ENCODE measurements around the gene MARCHF3.
"Not testable (repeated sequence)": the region's sequence is repeated elsewhere in the genome, so short reads cannot be mapped to it uniquely, and the experiment has no call there.

Gene MARCHF3

DNA sequence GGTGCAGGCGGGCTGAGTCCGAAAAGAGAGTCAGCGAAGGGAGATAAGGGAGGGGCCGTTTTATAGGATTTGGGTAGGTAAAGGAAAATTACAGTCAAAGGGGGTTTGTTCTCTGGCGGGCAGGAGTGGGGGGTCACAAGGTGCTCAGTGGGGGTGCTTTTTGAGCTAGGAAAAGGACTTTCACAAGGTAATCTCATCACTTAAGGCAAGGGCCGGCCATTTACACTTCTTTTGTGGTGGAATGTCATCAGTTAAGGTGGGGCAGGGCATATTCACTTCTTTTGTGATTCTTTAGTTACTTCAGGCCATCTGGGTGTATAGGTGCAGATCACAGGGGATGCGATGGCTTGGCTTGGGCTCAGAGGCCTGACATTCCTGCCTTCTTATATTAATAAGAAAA, 191.0 kb downstream of the MARCHF3 start:
- not testable (repeated sequence) for DNase-seq

DNA sequence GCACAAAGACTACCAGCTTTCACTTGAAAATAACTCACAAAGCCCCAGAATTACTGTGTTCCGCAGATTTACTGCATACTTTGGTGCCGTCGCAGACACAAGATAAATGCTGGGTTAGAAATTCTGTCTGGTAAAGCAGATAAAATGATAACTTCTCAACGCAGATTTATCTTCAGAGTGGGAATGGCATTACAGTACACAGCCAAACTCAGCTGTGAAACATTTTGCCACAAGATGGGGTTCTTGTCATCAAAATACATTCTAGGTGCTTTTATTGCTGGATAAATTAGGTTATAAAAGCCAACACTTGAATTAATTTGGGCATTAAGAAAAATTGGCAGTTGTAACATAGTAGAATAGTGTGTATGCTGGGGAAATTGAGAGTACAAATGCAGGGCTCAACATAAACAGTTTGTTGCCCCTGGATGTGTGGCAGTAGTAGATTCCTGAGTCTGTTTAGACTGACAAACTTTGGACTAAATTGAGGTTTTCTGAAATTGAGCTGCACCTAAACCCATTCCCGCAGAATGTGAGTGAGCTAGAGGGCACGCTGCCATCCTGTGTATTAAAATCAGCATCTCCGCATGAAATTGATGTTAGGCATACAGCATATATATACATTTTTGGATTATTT, 192.3 kb downstream of the MARCHF3 start:
- DNase-seq = no peak

DNA sequence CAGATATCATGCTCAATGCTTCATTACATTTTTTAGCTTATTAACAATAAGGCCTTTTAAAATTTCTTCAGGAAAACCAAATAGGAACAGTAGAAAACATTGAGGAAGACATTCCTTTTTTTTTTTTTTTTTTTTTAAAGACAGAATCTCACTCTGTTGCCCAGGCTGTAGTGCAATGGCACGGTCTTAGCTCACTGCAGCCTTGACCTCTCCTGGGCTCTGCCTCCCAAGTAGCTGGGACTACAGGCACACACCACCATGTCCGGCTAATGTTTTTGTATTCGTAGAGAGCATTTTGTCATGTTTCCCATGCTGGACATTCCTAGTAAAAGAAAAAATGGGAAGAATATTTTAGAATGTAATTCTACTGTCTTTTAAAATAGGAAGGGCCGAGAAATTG, 193.1 kb downstream of the MARCHF3 start:
- DNase-seq = no peak

DNA sequence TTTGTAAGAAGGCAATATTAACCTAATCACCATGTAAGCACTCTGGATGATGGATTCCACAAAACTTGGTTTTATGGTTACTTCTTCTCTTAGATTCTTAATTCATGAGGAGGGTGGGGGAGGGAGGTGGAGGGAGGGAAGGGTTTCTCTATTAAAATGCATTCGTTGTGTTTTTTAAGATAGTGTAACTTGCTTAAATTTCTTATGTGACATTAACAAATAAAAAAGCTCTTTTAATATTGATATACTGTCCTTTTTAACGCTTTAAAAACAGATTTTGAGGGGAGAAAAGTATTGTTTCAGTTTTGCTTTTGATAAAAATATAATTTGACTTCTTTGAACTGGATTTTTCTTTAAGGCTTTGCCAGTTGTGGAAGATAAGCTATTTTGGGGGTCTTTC, 193.6 kb downstream of the MARCHF3 start:
- no peak for DNase-seq

DNA sequence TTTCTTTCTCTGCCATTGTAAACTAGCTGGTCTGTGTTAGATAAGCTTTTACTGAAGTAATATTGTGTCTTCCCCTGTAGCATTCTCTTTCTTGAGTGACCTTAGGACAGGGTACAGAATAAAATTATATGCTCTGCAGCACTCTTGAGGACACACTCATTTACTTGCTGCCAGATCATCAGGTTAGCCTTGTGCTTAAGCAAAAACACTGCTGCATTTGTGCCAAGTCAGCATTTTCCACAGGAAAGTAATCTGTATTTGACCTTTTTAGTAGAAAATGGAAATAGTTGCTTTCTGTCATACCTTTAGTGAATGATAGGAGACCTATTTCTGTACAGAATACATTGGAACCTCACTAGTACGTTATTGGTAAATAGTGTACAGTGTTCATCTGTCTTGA, 199.2 kb downstream of the MARCHF3 start:
- DNase-seq = no peak

DNA sequence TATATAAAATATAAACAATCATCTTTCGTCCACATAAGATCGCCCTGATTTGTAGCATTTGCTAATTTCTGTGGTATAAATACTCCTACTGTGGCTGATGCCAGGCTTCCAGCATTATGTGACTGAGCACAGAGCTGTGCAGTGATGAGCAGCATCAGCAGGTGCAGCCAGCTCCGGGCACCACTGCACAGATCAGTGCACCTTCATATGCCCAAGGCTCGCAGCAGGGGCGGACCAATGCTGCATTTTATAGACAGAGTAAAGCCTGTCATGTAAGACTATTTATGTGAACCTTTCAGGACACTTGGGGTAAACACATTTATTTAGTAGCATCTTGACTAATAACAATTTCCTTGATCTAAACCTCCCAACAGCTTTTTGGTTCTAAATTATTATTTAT, 200.3 kb downstream of the MARCHF3 start:
- DNase-seq = no peak

DNA sequence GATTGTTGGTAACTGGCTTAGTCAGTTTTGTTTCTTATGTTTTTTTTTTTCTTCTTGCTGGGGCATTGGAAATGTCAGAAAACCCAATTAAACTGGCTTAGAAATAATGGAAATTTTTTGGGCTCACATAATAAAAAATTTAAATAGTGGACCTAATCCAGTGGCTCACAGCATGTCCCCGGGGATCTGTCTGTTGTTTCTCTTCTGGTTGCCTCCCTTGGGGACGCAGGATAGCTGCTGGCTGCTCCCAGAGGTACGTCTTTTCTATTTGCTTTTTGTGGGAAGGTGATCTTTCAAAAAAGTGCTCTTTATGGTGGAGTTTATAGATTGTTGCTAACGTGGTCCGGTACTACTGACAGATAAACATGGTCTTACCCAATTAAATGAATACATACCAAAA, 201.3 kb downstream of the MARCHF3 start:
- DNase-seq = no peak

DNA sequence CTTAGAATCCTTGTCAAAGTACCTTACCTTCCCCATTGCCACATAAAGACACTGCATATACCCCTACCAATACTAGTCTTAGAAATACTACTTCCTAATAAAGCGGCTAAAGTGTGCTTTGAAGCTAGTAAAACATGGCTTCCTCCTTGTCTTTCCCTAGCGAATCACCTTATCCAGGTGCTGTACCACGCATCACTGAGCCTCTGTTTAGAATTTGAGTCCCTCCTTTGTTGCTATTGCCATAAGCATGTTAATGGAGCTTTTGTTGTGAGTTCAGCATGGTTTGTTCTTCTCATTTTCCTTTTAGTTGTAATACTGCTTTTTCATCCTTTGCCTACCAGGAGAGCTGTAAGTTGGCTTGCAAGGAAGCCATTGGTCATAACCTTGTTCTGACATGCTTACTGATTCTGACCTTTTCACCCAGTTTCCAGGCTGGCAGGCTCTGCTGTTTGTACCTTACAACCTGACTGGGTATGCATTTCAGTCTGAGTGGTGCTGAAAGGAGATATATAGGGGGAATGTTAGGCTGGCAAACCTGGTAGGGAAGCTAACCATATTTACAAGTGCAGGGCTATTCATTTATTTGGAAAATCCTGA, 203.6 kb downstream of the MARCHF3 start:
- no peak for DNase-seq

DNA sequence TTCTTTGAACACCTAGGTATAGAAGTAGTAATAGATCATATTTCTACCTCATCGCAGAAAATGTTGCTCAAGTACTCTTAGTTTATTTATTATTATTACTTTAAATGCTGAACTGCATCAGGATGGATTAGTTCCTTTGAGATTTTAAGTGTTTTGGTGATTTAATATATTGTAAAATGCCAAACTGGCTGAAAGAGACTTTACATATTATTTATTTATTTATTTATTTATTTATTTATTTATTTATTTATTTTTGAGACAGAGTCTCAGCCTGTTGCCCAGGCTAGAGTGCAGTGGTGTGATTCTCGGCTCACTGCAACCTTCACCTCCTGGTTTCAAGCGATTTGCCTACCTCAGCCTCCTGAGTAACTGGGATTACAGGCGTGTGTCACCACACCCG, 211.1 kb downstream of the MARCHF3 start:
- no peak for DNase-seq

DNA sequence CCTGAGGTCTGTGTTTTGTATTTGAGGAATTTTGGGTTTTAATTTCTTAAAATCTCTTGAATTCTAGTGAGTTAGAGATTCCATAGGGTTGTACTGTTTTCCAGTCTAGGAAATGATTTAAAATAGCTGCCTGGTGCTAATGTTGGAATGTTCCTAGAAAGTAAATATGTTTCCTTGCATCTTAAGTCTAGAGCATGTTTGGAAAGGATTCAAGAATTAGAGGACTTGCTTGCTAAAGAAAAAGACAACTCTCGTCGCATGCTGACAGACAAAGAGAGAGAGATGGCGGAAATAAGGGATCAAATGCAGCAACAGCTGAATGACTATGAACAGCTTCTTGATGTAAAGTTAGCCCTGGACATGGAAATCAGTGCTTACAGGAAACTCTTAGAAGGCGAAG, 211.6 kb downstream of the MARCHF3 start:
- DNase-seq = no peak
